Mucosa of rectum (tissue), 2 donors: ENCODE results near the gene MTIF2.
"Not testable (repeated sequence)": the region's sequence is repeated elsewhere in the genome, so short reads cannot be mapped to it uniquely, and the experiment has no call there.

ENCODE experiments used
- H3K27ac ChIP-seq, 2 donors: one replicate each; pipeline ENCODE4 v1.7.0; 2013; ENCODE audit warnings: inconsistent platforms in 2 of 2, low read depth in 2 of 2, low read length in 2 of 2
- H3K27me3 ChIP-seq, 2 donors: one replicate each; pipeline ENCODE4 v1.7.0; 2013; ENCODE audit warnings: low read length in 2 of 2; ENCODE audit not compliant: control insufficient read depth in 2 of 2, insufficient read depth in 2 of 2
- H3K36me3 ChIP-seq, 2 donors: one replicate each; pipeline ENCODE4 v1.7.0; 2013; ENCODE audit warnings: low read length in 2 of 2; ENCODE audit not compliant: control insufficient read depth in 2 of 2, insufficient read depth in 2 of 2
- H3K4me1 ChIP-seq, 2 donors: one replicate each; pipeline ENCODE4 v1.7.0; 2013; ENCODE audit warnings: low read length in 2 of 2, mild to moderate bottlenecking in 1 of 2; ENCODE audit not compliant: control insufficient read depth in 2 of 2, insufficient read depth in 2 of 2
- H3K4me3 ChIP-seq, 2 donors: one replicate each; pipeline ENCODE4 v1.7.0; 2013; ENCODE audit warnings: low read length in 2 of 2
- H3K9ac ChIP-seq, 2 donors: one replicate each; pipeline ENCODE4 v1.7.0; 2013; ENCODE audit warnings: low read length in 2 of 2, low read depth in 1 of 2, mild to moderate bottlenecking in 1 of 2
- H3K9me3 ChIP-seq, 2 donors: one replicate each; pipeline ENCODE4 v1.7.0; 2013; ENCODE audit warnings: low read length in 2 of 2; ENCODE audit not compliant: control insufficient read depth in 2 of 2
- donor health status: healthy.
- donor health status: Normal muscosa, but diverticular disease.

MTIF2 gene

GRCh38 chr2:55200416-55200815, 68.6 kb downstream of the MTIF2 start:
- H3K9me3 ChIP-seq: peaks cover 0 to 3% of the 10 kb centered on the region in 2 donors
- H3K4me1 ChIP-seq: no peaks in the 10 kb centered on the region
- no peak overlapping the region for H3K9ac ChIP-seq
- no peaks in the 10 kb centered on the region for H3K27me3 ChIP-seq
- no peak overlapping the region for H3K27ac ChIP-seq
- H3K36me3 ChIP-seq: peaks cover 0 to 6% of the 10 kb centered on the region in 2 donors
- H3K4me3 ChIP-seq: no peak overlapping the region

- no peaks in the 10 kb centered on the region for H3K4me1 ChIP-seq
- no peaks in the 10 kb centered on the region for H3K27me3 ChIP-seq
- H3K9me3 ChIP-seq: peaks cover 0 to 3% of the 10 kb centered on the region in 2 donors
- H3K4me3 ChIP-seq: no peak overlapping the region
- no peak overlapping the region for H3K9ac ChIP-seq
- H3K27ac ChIP-seq: no peak overlapping the region
- peaks cover 0 to 7% of the 10 kb centered on the region in 2 donors for H3K36me3 ChIP-seq
Observed at GRCh38 chr2:55196526-55196925, 72.5 kb downstream of the MTIF2 start.

- not testable (repeated sequence) for H3K4me1 ChIP-seq, H3K4me3 ChIP-seq, H3K27ac ChIP-seq, H3K27me3 ChIP-seq, H3K36me3 ChIP-seq, H3K9ac ChIP-seq, H3K9me3 ChIP-seq
Observed at GRCh38 chr2:55191888-55192287, 77.1 kb downstream of the MTIF2 start.

GRCh38 chr2:55186837-55187236, 82.2 kb downstream of the MTIF2 start:
- H3K27ac ChIP-seq, H3K4me3 ChIP-seq, H3K9me3 ChIP-seq, H3K4me1 ChIP-seq, H3K36me3 ChIP-seq, H3K27me3 ChIP-seq, H3K9ac ChIP-seq: not testable (repeated sequence)
